ENCODE data around the gene BAK1.
"Not testable (repeated sequence)": the region's sequence is repeated elsewhere in the genome, so short reads cannot be mapped to it uniquely, and the experiment has no call there.

The BAK1 gene

DNA sequence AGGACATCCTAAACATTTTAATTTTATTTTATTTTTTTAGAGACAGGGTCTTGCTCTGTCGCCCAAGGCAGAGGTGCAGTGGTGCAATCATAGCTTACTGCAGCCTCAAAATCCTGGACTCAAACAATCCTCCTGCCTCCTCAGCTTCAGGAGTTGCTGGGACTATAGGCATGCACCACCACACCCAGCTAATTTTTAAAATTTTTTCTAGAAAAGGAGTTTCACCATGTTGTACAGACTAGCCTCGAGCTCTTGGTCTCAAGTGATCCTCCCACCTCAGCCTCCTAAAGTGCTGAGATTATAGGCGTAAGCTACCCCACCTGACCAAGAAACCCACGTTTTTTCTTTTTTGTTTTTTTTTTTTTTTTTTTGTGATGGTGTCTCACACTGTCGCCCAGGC is 33.3 kb downstream of the BAK1 start:
- no peaks in the 10 kb centered on the region for H3K4me1 ChIP-seq (ENCODE audit: control insufficient read depth in 1 of 2, insufficient read depth in 2 of 2, low read length in 2 of 2)
- no peaks in the 10 kb centered on the region for H3K36me3 ChIP-seq (ENCODE audit: control insufficient read depth in 1 of 2, insufficient read depth in 2 of 2, low read length in 2 of 2)
- no peaks in the 10 kb centered on the region for H3K27me3 ChIP-seq (ENCODE audit: low read depth, low read length)
- H3K27ac ChIP-seq (ENCODE audit: low read length), result no peak overlapping the region
- no peaks in the 10 kb centered on the region for H3K9me3 ChIP-seq (ENCODE audit: control insufficient read depth in 1 of 2, low read length in 2 of 2)
- H3K4me3 ChIP-seq (ENCODE audit: low read depth in 1 of 2, low read length in 2 of 2), result no peak overlapping the region

DNA sequence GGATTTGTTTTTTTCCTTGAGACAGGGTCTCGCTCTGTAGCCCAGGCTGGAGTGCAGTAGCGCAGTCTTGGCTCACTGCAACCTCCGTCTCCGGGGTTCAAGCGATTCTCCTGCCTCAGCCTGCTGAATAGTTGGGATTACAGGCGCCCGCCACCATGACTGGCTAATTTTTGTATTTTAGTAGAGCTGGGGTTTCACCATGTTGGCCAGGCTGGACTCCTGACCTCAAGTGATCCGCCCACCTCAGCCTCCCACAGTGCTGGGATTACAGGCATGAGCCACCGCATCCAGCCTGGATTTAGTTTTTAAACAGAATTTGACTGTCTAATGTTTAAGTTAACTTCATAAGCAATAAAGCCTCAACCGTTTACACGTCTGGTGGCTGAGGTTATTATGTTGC is 34.8 kb downstream of the BAK1 start:
- not testable (repeated sequence) for H3K9me3 ChIP-seq (ENCODE audit: control insufficient read depth in 1 of 2, low read length in 2 of 2); H3K27ac ChIP-seq (ENCODE audit: low read length); H3K27me3 ChIP-seq (ENCODE audit: low read depth, low read length); H3K4me1 ChIP-seq (ENCODE audit: control insufficient read depth in 1 of 2, insufficient read depth in 2 of 2, low read length in 2 of 2); H3K4me3 ChIP-seq (ENCODE audit: low read depth in 1 of 2, low read length in 2 of 2); H3K36me3 ChIP-seq (ENCODE audit: control insufficient read depth in 1 of 2, insufficient read depth in 2 of 2, low read length in 2 of 2)

DNA sequence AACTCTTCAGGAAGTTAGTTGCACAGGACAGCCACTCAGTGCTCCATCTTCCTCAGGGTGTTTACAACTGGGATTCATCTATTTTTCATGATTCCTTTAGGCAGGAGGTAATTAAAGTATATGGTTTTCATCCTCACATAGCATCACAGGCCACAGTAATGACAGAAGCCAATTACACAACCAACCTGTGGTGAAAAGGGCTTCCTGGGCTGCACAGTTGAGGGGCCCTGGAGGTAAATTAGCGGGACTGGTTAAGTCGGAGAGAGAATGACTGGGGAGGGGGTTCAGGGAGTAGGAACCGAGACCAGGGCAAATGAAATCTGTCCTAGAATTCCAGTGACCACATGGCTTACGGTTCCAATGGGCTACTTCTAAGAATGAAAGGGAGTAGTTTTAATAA is 37.0 kb downstream of the BAK1 start:
- no peak overlapping the region for H3K4me3 ChIP-seq (ENCODE audit: low read depth in 1 of 2, low read length in 2 of 2)
- no peaks in the 10 kb centered on the region for H3K9me3 ChIP-seq (ENCODE audit: control insufficient read depth in 1 of 2, low read length in 2 of 2)
- H3K36me3 ChIP-seq (ENCODE audit: control insufficient read depth in 1 of 2, insufficient read depth in 2 of 2, low read length in 2 of 2), result no peaks in the 10 kb centered on the region
- no peaks in the 10 kb centered on the region for H3K27me3 ChIP-seq (ENCODE audit: low read depth, low read length)
- no peak overlapping the region for H3K27ac ChIP-seq (ENCODE audit: low read length)
- H3K4me1 ChIP-seq (ENCODE audit: control insufficient read depth in 1 of 2, insufficient read depth in 2 of 2, low read length in 2 of 2), result no peaks in the 10 kb centered on the region

DNA sequence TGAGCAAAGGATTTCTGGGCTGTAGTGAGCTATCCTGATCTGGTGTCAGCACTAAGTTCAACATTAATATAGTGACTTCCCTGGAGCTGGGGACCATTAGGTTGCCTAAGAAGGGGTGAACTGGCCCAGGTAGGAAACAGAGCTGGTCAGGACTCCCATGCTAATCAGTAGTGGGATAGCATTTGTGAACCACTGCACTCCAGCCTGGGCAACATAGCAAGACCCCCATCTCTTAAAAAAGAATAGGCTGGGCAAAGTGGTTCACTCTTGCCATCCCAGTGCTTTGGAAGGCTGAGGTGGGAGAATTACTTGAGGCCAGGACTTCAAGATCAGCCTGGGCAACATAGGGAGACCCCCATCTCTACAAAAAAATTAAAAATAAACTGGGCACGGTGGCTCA is 39.3 kb downstream of the BAK1 start:
- Histone ChIP-seq H3K36me3 (ENCODE audit: control insufficient read depth in 1 of 2, insufficient read depth in 2 of 2, low read length in 2 of 2) (no peaks in the 10 kb centered on the region), H3K27ac (ENCODE audit: low read length) (no peak overlapping the region), H3K4me3 (ENCODE audit: low read depth in 1 of 2, low read length in 2 of 2) (no peak overlapping the region), H3K27me3 (ENCODE audit: low read depth, low read length) (no peaks in the 10 kb centered on the region), H3K9me3 (ENCODE audit: control insufficient read depth in 1 of 2, low read length in 2 of 2) (no peaks in the 10 kb centered on the region), H3K4me1 (ENCODE audit: control insufficient read depth in 1 of 2, insufficient read depth in 2 of 2, low read length in 2 of 2) (no peaks in the 10 kb centered on the region)

DNA sequence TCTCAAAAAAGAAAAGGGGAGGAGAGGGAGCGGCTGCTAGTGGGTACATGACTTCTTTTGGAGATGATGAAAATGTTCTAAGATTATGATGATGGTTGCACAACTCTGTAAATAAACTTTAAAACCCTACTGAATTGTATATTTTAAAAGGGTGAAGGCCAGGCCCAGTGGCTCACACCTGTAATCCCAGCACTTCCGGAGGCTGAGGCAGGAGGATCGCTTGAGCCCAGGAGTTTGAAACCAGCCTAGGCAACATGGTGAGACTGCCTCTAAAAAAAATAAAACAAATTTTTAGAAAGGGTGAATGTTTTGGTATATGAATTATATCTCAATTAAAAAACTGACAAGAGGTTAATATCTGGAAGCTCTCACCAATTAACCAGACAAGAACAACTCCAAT is 45.4 kb downstream of the BAK1 start:
- Histone ChIP-seq H3K36me3 (ENCODE audit: control insufficient read depth in 1 of 2, insufficient read depth in 2 of 2, low read length in 2 of 2) (no peaks in the 10 kb centered on the region), H3K9me3 (ENCODE audit: control insufficient read depth in 1 of 2, low read length in 2 of 2) (no peaks in the 10 kb centered on the region), H3K27me3 (ENCODE audit: low read depth, low read length) (no peaks in the 10 kb centered on the region), H3K4me3 (ENCODE audit: low read depth in 1 of 2, low read length in 2 of 2) (no peak overlapping the region), H3K4me1 (ENCODE audit: control insufficient read depth in 1 of 2, insufficient read depth in 2 of 2, low read length in 2 of 2) (no peaks in the 10 kb centered on the region), H3K27ac (ENCODE audit: low read length) (no peak overlapping the region)

DNA sequence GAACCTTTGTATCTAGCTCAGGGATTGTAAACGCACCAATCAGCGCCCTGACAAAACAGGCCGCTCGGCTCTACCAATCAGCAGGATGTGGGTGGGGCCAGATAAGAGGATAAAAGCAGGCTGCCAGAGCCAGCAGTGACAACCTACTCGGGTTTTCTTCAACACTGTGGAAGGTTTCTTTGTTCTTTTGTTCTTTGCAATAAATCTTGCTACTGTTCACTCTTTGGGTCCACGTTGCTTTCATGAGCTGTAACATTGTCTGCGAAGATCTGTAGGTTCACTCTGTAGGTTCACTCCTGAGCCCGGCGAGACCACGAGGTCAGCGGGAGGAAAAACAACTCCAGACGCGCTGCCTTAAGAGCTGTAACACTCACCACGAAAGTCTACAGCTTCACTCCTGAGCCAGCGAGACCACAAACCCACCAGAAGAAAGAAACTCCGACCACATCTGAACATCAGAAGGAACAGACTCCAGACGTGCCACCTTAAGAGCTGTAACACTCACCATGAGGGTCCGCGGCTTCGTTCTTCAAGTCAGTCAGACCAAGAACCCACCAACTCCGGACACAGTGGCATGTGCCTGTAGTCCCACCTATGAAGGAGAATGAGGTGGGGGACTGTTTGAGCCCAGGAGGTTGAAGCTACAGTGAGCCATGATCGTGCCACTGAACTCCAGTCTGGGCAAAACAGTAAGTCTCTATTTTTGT is 46.8 kb downstream of the BAK1 start:
- H3K4me3 ChIP-seq (ENCODE audit: low read depth in 1 of 2, low read length in 2 of 2); H3K4me1 ChIP-seq (ENCODE audit: control insufficient read depth in 1 of 2, insufficient read depth in 2 of 2, low read length in 2 of 2); H3K27me3 ChIP-seq (ENCODE audit: low read depth, low read length); H3K9me3 ChIP-seq (ENCODE audit: control insufficient read depth in 1 of 2, low read length in 2 of 2); H3K36me3 ChIP-seq (ENCODE audit: control insufficient read depth in 1 of 2, insufficient read depth in 2 of 2, low read length in 2 of 2); H3K27ac ChIP-seq (ENCODE audit: low read length): not testable (repeated sequence)

DNA sequence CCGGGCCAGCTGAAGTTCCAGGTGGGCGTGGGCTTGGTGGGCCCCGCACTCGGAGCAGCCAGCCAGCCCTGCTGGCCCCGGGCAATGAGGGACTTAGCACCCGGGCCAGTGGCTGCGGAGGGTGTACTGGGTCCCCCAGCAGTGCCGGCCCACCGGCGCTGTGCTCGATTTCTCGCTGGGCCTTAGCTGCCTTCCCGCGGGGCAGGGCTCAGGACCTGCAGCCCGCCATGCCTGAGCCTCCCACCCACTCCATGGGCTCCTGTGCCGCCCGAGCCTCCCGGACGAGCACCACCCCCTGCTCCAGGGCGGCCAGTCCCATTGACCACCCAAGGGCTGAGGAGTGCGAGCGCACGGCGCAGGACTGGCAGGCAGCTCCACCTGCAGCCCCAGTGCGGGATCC is 47.6 kb downstream of the BAK1 start:
- H3K4me3 ChIP-seq (ENCODE audit: low read depth in 1 of 2, low read length in 2 of 2); H3K27ac ChIP-seq (ENCODE audit: low read length); H3K27me3 ChIP-seq (ENCODE audit: low read depth, low read length); H3K4me1 ChIP-seq (ENCODE audit: control insufficient read depth in 1 of 2, insufficient read depth in 2 of 2, low read length in 2 of 2); H3K9me3 ChIP-seq (ENCODE audit: control insufficient read depth in 1 of 2, low read length in 2 of 2); H3K36me3 ChIP-seq (ENCODE audit: control insufficient read depth in 1 of 2, insufficient read depth in 2 of 2, low read length in 2 of 2): not testable (repeated sequence)

DNA sequence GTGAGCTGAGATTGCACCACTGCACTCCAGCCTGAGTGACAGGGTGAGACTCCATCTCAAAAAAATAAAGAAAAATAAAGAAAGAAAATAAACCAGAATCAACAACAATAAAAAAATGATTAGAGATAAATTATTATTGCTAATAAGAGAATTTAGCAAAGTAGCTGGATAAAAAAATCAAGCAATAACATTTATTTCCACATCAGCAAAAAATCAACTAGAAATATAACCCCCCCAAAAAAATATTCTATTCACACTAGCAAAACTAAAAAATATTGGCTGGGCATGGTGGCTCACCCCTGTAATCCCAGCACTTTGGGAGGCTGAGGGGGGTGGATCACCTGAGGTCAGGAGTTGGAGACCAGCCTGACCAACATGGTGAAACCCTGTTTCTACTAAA is 49.5 kb downstream of the BAK1 start:
- H3K4me3 ChIP-seq (ENCODE audit: low read depth in 1 of 2, low read length in 2 of 2); H3K36me3 ChIP-seq (ENCODE audit: control insufficient read depth in 1 of 2, insufficient read depth in 2 of 2, low read length in 2 of 2); H3K27ac ChIP-seq (ENCODE audit: low read length); H3K27me3 ChIP-seq (ENCODE audit: low read depth, low read length); H3K4me1 ChIP-seq (ENCODE audit: control insufficient read depth in 1 of 2, insufficient read depth in 2 of 2, low read length in 2 of 2); H3K9me3 ChIP-seq (ENCODE audit: control insufficient read depth in 1 of 2, low read length in 2 of 2): not testable (repeated sequence)

All from muscle layer of duodenum (tissue), 2 donors.